Measurements from ENCODE around the gene POLR1E.

The POLR1E gene

DNA sequence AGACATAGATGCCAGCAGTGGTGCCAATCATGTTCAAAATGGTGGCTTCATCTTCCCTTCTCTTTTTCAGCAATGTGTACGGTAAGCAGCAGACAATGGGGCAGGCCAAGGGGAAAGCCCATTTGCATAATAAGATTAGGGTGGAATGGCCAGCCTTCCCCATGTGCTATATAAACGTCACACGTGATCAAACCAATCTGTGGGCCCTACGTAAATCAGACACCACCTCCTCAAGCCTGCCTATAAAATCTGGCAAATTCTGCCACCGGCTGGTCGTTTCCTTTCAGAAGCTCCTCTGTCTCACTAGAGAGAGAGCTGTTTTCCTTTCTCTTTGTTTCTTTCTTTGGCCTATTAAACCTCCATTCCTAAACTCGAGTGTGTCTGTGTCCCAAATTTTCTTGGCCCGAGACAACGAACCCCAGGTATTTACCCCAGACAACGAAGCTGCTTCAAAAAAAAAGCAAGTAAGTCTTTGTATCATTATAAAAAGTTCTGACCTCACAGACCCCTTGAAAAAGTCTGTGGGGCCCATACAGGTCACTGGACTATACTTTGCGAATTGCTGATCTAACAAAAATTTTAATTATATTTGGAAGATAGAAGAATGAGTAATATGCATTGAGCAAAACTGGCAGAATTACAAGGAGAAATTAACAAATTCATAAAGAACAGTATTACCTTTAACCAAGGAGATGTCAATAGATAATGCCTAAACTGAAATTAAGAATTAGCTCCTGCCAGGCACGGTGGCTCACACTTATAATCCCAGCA lies 35.7 kb upstream of the POLR1E start:
- no peak for TF ChIP-seq EZH2phosphoT487 (IDR thresholded peaks at IDR 0.05; ENCODE audit: low read depth)
- TF ChIP-seq, protein P1, sequence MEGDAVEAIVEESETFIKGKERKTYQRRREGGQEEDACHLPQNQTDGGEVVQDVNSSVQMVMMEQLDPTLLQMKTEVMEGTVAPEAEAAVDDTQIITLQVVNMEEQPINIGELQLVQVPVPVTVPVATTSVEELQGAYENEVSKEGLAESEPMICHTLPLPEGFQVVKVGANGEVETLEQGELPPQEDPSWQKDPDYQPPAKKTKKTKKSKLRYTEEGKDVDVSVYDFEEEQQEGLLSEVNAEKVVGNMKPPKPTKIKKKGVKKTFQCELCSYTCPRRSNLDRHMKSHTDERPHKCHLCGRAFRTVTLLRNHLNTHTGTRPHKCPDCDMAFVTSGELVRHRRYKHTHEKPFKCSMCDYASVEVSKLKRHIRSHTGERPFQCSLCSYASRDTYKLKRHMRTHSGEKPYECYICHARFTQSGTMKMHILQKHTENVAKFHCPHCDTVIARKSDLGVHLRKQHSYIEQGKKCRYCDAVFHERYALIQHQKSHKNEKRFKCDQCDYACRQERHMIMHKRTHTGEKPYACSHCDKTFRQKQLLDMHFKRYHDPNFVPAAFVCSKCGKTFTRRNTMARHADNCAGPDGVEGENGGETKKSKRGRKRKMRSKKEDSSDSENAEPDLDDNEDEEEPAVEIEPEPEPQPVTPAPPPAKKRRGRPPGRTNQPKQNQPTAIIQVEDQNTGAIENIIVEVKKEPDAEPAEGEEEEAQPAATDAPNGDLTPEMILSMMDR (IDR thresholded peaks at IDR 0.05; ENCODE audit: low read depth, low read length): peak; percentile 15; the same call in 1 of the 2 replicates
- peaks cover 11% of the 10 kb centered on the region for H3K4me1 ChIP-seq (ENCODE audit: low read length)
- H2AFZ ChIP-seq (ENCODE audit: low read depth, low read length): no peak overlapping the region
- H3K27ac ChIP-seq (ENCODE audit: low read length): peak overlapping the region; percentile 43
- peaks cover 50% of the 10 kb centered on the region for H4K20me1 ChIP-seq (ENCODE audit: insufficient read depth, low read length)
- H3K79me2 ChIP-seq (ENCODE audit: low read length): peaks cover 89% of the 10 kb centered on the region
- H3K9me3 ChIP-seq (ENCODE audit: insufficient read depth, low read length): no peaks in the 10 kb centered on the region
- peaks cover 10% of the 10 kb centered on the region for H3K36me3 ChIP-seq (replicated peaks; ENCODE audit: low read depth, low read length)
- peak overlapping the region; percentile 28; the same call in 1 of the 2 replicates for H3K4me3 ChIP-seq (ENCODE audit: low read length)
- peak overlapping the region; percentile 24; the same call in 1 of the 2 replicates for H3K9ac ChIP-seq (ENCODE audit: low read length)
- no peaks in the 10 kb centered on the region for H3K27me3 ChIP-seq (ENCODE audit: low read depth, low read length)
- H3K4me2 ChIP-seq (ENCODE audit: low read length): peak overlapping the region; percentile 34; the same call in 1 of the 2 replicates

DNA sequence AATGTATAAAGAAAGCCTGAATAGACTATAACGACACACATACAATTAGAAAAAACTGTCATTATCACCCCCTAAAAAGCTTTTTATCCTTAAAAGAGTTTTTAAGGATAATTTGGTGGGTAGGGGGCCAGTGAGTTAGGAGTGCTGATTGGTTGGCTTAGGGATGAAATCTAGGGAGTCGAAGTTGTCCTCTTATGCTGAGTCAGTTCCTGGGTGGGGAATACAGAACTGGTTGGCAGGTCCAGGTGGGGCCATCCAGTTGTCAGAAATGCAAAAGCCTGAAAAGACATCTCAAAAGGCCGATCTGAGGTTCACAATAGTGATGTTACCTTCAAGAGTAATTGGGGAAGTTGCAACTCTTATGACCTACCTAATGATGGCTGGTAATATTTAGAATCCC lies 34.1 kb upstream of the POLR1E start:
- H3K36me3 ChIP-seq (replicated peaks; ENCODE audit: low read depth, low read length): peaks cover 10% of the 10 kb centered on the region
- H3K4me1 ChIP-seq (ENCODE audit: low read length): peaks cover 11% of the 10 kb centered on the region
- H3K27ac ChIP-seq (ENCODE audit: low read length): no peak overlapping the region
- H3K9ac ChIP-seq (ENCODE audit: low read length): no peak overlapping the region
- TF ChIP-seq, protein P1 (IDR thresholded peaks at IDR 0.05; ENCODE audit: low read depth, low read length): no peak
- no peak for TF ChIP-seq EZH2phosphoT487 (IDR thresholded peaks at IDR 0.05; ENCODE audit: low read depth)
- H3K4me3 ChIP-seq (ENCODE audit: low read length): no peak overlapping the region
- H3K27me3 ChIP-seq (ENCODE audit: low read depth, low read length): no peaks in the 10 kb centered on the region
- no peak overlapping the region for H3K4me2 ChIP-seq (ENCODE audit: low read length)
- H4K20me1 ChIP-seq (ENCODE audit: insufficient read depth, low read length): peaks cover 60% of the 10 kb centered on the region
- H3K79me2 ChIP-seq (ENCODE audit: low read length): peaks cover 91% of the 10 kb centered on the region
- H2AFZ ChIP-seq (ENCODE audit: low read depth, low read length): no peak overlapping the region
- no peaks in the 10 kb centered on the region for H3K9me3 ChIP-seq (ENCODE audit: insufficient read depth, low read length)

DNA sequence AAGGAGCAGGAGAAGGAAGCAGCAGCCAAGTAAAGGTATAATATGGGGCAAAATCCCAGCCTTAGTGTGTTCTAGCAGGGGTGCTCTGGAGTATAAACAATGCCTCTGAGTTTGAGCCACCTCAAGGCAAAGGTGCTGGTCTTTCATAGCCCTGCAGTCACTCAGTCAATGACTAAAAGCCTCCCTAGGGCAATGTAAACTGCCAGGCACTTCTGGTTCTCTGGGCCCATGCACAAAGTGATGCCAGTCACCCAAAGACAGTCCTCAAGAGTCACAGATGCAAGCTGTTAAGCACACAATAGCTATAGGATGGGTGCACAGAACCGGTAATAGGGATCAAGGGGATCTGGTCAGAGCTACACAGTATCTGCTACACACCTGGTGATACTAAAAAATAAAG lies 33.1 kb upstream of the POLR1E start:
- Histone ChIP-seq H3K9me3 (ENCODE audit: insufficient read depth, low read length) (no peaks in the 10 kb centered on the region), H3K36me3 (replicated peaks; ENCODE audit: low read depth, low read length) (peaks cover 15% of the 10 kb centered on the region), H3K27me3 (ENCODE audit: low read depth, low read length) (no peaks in the 10 kb centered on the region), H2AFZ (ENCODE audit: low read depth, low read length) (no peak overlapping the region), H3K79me2 (ENCODE audit: low read length) (peaks cover 92% of the 10 kb centered on the region), H3K4me3 (ENCODE audit: low read length) (no peak overlapping the region), H3K4me2 (ENCODE audit: low read length) (no peak overlapping the region), H3K4me1 (ENCODE audit: low read length) (peaks cover 11% of the 10 kb centered on the region), H4K20me1 (ENCODE audit: insufficient read depth, low read length) (peaks cover 64% of the 10 kb centered on the region), H3K27ac (ENCODE audit: low read length) (no peak overlapping the region), H3K9ac (ENCODE audit: low read length) (no peak overlapping the region)
- TF ChIP-seq EZH2phosphoT487 (IDR thresholded peaks at IDR 0.05; ENCODE audit: low read depth): no peak
- TF ChIP-seq, protein P1 (IDR thresholded peaks at IDR 0.05; ENCODE audit: low read depth, low read length): no peak

DNA sequence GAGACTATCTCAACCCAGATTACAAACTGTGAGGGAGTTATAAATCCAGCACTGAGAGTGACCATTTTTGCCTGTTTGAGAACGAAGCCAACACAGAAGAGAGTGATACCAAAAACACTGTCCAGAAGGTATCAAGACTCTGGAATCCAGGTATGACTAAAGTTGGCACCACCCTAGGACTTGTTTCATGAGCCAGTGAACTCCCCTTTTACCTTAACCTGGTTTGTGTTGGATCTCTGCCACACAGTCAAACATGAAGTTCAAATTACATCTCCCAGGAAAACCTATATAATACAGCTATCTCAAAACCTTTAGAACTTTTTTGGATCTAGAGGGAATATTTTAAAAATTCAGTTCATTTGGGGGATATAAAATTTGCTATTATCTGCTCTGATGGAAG lies 31.9 kb upstream of the POLR1E start:
- TF ChIP-seq, protein P1 (IDR thresholded peaks at IDR 0.05; ENCODE audit: low read depth, low read length): no peak
- no peak for TF ChIP-seq EZH2phosphoT487 (IDR thresholded peaks at IDR 0.05; ENCODE audit: low read depth)
- no peaks in the 10 kb centered on the region for H3K9me3 ChIP-seq (ENCODE audit: insufficient read depth, low read length)
- peaks cover 97% of the 10 kb centered on the region for H3K79me2 ChIP-seq (ENCODE audit: low read length)
- peaks cover 11% of the 10 kb centered on the region for H3K4me1 ChIP-seq (ENCODE audit: low read length)
- no peak overlapping the region for H3K27ac ChIP-seq (ENCODE audit: low read length)
- no peak overlapping the region for H2AFZ ChIP-seq (ENCODE audit: low read depth, low read length)
- no peak overlapping the region for H3K4me3 ChIP-seq (ENCODE audit: low read length)
- H3K4me2 ChIP-seq (ENCODE audit: low read length): no peak overlapping the region
- peaks cover 76% of the 10 kb centered on the region for H4K20me1 ChIP-seq (ENCODE audit: insufficient read depth, low read length)
- no peaks in the 10 kb centered on the region for H3K27me3 ChIP-seq (ENCODE audit: low read depth, low read length)
- no peak overlapping the region for H3K9ac ChIP-seq (ENCODE audit: low read length)
- H3K36me3 ChIP-seq (replicated peaks; ENCODE audit: low read depth, low read length): peaks cover 12% of the 10 kb centered on the region

Data from OCI-LY3 (cell line).